HG03469 (cell line): Measurements from ENCODE around the gene MYL7.

ENCODE experiments used
- ATAC-seq: cut with Tn5 transposase; IDR thresholded peaks from one replicate; pipeline ENCODE4 v1.9.1; 2021; ENCODE audit warnings: mild to moderate bottlenecking, moderate library complexity, moderate number of reproducible peaks; ENCODE audit not compliant: unreplicated experiment

MYL7 gene

DNA sequence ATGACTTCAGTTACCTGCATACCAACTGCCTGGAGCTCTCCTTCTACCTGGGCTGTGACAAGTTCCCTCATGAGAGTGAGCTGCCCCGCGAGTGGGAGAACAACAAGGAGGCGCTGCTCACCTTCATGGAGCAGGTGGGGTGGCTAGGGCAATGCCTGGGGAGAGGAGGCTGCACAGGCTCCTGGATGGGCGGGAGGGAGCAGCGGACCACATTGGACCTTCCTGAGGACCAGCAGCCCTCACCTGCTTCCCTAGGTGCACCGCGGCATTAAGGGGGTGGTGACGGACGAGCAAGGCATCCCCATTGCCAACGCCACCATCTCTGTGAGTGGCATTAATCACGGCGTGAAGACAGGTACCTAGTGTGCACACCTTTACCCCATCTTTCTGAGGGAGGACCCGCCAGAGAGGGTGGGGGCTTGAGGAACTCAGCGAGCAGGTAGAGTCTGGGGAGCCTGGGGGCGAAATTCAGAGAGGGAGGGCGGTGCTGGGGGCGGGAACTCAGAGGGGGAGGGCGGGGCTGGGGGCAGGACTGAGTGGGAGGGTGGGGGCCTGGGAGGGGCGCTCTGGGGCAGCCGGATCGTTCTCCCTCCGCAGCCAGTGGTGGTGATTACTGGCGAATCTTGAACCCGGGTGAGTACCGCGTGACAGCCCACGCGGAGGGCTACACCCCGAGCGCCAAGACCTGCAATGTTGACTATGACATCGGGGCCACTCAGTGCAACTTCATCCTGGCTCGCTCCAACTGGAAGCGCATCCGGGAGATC lies 28.0 kb downstream of the MYL7 start:
- ATAC-seq, result no peak

DNA sequence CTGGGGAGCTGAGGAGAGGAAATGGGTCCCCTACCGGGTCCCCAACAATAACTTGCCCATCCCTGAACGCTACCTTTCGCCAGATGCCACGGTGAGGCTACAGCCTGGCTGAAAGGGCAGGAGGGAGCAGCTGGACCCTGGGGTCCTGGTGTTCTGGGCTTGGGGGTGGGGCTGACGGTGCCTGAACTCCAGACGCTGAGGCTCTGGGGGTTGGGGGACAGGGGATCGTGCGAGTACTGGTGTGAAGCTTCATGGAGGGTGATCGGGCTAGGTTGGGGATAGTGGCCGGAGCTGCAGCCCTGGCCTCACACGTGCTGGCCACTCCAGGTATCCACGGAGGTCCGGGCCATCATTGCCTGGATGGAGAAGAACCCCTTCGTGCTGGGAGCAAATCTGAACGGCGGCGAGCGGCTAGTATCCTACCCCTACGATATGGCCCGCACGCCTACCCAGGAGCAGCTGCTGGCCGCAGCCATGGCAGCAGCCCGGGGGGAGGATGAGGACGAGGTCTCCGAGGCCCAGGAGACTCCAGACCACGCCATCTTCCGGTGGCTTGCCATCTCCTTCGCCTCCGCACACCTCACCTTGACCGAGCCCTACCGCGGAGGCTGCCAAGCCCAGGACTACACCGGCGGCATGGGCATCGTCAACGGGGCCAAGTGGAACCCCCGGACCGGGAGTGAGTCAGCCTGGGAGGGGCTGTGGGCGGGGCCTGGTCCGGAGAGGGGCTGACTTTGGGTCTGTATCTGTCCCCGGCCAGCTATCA lies 28.7 kb downstream of the MYL7 start:
- no peak for ATAC-seq

DNA sequence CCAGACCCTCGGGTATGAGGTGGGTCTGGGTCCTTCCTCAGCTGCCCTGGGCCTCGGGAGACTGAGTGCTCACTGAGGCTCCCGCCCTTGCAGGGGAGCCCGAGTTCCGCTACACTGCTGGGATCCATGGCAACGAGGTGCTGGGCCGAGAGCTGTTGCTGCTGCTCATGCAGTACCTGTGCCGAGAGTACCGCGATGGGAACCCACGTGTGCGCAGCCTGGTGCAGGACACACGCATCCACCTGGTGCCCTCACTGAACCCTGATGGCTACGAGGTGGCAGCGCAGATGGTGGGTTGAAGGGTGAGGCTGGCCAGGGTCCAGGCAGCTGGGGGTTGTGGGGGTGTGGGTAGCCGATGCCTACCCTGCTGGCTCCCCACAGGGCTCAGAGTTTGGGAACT lies 29.4 kb downstream of the MYL7 start:
- no peak for ATAC-seq

DNA sequence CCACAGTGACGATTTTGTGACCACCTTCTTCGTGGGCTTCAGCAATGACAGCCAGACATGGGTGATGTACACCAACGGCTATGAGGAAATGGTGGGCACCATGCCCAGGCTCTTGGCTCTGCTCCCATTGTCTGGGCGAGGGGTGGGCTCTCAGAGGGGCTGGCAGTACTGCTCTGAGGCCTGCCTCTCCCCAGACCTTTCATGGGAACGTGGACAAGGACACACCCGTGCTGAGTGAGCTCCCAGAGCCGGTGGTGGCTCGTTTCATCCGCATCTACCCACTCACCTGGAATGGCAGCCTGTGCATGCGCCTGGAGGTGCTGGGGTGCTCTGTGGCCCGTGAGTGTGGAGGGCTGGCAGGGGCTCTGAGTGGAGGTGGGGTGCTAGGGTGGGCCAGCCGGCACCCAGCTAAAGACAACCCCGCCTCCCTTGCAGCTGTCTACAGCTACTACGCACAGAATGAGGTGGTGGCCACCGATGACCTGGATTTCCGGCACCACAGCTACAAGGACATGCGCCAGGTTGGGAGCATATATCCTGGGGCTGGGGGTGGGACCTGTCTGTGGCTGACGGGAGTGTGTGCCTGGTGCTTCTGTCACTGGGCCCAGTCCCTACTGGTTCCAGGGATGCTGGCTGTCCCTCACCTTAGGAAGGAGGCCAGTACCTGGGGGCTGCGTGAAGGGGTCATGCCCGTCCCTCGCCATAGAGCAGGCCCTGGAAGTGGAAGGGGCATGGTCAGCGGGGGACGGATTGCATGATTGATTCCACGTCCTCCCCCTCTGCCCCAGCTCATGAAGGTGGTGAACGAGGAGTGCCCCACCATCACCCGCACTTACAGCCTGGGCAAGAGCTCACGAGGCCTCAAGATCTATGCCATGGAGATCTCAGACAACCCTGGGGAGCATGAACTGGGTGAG lies 30.2 kb downstream of the MYL7 start:
- ATAC-seq, result no peak

DNA sequence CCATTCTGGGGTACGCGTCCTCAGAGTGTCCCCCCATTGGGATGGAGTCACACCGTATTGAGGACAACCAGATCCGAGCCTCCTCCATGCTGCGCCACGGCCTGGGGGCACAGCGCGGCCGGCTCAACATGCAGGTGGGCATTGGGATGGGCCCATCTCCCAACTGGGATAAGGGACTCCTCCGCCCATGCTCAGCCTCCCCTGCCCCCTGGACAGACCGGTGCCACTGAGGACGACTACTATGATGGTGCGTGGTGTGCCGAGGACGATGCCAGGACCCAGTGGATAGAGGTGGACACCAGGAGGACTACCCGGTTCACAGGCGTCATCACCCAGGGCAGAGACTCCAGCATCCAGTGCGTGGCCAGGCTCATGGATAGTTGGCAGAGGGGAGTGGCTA lies 31.1 kb downstream of the MYL7 start:
- no peak for ATAC-seq

DNA sequence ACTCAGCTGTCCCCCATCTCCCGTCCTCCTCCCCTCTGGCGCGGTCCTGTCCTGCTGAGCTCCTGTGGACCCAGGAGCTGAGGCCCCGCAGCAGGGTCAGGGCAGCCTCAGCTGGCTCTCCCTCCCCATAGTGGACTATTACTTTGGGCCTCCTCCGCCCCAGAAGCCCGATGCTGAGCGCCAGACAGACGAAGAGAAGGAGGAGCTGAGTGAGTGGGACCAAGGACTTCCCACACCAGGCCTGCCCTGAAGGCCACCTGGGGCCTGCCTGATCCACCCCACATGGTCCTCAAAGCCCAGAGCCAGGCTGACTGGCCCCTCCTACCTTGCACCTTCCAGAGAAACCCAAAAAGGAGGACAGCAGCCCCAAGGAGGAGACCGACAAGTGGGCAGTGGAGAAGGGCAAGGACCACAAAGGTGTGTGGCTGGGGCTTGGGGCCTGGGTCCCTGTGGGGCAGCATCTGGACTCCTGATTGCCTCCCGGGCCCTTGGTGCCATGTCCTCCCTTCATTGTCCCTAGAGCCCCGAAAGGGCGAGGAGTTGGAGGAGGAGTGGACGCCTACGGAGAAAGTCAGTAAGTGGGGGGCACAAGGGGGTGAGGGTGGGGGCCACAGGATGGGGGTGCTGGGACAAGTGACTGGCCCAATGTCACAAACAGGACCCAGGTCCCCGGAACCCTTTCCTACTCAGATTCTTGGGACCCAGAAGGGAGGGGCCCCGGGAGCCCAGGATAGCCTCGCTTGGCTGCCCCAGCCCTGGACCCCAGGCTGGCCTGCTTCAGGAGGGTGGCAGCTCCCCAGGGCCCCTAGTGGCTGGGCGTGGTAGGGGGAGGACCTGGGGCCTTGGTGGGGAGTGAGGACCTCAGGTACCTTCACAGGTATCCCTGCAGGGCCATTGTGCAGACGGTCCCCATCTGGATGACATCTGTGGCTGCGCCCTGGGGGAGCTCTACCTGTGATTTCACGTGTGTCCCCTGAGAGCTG lies 32.1 kb downstream of the MYL7 start:
- no peak for ATAC-seq

DNA sequence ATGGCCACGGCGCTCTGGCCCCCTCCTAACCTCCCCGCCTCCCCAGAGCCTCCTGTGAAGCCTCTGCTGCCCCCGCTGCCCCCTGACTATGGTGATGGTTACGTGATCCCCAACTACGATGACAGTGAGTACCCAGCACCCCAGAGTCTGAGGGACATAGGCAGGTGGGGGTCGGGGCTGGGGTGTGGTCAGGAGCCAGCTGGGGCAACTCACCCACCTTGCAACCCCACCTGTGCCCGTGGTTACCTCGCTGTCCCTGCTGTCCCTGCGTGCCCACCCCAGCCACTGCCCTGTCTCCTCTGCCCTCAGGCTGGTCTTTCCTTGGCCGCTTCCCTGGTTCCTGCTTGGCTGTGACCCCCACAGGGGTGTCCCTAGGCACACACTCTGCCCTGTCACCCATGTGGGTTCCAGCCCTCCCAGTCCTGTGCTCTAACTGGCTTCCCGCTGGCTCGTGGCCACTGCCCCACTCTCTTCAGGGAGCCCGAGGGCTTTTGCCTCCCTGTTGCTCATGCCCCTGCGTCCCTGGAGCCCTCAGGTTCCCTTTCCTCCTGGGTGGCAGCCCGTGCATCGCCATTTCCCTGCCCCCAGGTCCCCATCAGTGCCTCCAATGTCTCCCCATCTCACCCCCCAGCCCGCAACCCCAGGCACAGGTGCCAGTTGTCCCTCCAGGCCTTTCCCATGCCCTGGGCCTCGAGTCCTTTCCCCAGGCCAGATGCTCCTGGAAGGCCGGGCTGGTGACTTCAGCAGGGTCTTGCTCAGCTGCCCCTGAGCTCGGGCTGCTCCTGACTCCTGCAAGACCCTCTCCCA lies 33.0 kb downstream of the MYL7 start:
- no peak for ATAC-seq

DNA sequence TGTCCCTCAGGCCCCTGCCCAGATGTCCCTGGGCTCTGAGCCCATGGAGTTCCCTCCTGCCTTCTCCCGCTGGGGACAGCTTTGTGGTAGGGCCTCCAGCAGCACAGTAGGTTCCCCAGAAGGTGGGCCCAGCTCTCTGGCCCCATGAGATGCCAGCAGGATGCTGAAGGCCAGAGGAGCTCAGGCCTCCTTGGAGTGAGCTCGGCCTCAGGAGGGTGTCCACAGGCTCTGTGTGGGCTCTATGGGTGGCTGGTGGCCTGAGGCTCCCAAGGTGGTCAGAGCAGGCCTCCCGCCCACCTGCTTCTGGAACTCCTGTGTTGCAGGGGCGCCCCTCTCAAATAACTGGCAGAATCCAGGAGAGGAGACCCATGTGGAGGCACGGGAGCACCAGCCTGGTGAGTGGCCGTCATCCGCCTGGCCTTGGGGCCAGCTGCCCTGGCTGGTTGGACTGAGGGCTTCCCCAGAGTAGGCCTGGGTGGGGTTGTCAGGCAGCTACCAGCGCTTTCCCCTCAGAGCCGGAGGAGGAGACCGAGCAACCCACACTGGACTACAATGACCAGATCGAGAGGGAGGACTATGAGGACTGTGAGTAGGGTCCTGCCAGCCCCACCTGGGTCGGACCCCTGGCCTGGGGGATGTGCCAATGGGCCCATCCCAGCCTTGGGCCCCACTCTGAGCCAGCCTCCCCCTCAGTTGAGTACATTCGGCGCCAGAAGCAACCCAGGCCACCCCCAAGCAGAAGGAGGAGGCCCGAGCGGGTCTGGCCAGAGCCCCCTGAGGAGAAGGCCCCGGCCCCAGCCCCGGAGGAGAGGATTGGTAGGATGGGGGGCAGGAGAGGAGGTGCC lies 33.8 kb downstream of the MYL7 start:
- ATAC-seq, result no peak

DNA sequence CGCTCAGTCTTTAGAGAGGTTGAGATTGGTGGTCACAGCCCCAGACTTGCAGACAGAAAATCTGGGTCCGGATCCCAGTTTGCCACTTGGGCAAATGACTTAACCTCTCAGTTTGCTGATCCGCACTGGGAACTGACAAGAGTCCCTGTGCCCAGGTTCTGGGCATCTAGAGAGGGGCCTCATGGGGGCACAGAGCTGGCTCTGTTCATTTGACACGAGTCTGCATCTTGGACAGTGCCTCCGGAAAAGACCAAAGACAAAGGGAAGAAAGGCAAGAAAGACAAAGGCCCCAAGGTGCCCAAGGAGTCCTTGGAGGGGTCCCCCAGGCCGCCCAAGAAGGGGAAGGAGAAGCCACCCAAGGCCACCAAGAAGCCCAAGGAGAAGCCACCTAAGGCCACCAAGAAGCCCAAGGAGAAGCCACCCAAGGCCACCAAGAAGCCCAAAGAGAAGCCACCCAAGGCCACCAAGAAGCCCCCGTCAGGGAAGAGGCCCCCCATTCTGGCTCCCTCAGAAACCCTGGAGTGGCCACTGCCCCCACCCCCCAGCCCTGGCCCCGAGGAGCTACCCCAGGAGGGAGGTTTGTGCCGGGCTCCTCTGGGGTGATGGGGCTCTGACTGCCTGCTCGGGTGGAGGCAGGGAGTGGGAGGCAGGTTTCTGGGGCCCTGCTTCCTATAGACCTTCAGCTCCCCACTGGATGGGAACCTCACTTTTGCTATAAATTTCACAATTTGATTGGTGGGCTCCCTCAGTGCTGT lies 34.6 kb downstream of the MYL7 start:
- ATAC-seq, result no peak

DNA sequence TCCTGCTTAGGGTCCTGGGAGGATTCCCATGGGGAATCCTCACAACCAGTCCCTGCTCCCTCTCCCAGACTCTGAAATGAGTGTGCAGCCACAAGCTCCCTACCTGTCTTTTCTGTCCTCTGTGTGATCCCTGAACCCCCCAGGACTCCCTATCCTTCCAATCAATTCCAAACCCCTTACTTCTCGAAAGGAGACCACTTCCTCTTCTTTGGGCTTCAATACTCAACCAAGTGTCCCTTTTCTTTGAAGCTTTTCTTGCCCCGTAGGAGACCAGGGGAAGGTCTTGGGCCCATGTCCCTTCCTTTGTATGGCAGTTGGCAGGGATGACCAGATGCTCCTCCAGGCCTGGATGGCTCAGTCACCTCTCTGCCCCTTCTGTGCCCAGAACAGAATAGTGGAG lies 35.3 kb downstream of the MYL7 start:
- no peak for ATAC-seq

DNA sequence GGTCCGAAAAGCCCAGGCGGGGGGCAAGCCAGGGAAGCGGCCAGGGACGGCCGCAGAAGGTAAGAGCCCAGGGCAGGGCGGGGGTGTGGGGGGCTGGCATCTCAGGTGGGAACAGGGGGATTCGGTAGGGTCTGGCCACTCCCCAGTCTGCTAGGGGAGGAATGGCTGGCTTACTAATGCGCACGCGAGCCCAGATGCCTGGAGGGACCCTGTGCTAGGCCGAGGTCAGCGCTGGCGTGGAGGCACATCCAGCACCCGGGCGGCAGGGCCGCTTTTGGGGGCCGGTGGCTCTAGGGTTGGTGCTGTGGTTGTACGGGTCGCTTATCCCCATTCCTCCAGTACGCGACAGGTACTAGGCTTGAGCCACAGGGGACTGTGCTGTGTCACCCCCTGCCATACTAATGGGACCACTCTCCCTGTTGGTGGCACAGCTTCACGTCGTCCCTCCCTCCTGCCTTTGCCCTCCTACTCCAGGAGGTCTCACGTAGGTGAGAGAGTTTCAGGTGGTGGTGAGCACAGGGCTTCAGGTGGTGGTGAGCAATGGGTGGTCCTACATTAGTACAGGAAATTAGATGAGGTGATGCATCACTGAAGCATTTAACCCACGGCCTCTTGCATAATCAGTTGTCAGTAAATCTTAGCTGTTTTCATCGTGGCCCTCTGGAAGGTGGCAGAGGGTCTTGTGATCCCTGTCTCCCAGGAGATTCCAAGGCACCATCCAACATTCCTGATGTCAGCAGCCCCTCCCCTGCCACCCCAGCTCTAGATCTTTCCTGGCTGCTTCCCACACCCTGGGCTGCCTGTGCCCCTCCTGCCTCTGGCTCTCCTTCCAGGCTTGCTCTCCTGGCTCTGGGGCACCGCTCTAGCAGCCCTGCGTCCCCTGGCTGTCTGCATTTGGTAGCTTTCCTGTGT lies 36.0 kb downstream of the MYL7 start:
- no peak for ATAC-seq

DNA sequence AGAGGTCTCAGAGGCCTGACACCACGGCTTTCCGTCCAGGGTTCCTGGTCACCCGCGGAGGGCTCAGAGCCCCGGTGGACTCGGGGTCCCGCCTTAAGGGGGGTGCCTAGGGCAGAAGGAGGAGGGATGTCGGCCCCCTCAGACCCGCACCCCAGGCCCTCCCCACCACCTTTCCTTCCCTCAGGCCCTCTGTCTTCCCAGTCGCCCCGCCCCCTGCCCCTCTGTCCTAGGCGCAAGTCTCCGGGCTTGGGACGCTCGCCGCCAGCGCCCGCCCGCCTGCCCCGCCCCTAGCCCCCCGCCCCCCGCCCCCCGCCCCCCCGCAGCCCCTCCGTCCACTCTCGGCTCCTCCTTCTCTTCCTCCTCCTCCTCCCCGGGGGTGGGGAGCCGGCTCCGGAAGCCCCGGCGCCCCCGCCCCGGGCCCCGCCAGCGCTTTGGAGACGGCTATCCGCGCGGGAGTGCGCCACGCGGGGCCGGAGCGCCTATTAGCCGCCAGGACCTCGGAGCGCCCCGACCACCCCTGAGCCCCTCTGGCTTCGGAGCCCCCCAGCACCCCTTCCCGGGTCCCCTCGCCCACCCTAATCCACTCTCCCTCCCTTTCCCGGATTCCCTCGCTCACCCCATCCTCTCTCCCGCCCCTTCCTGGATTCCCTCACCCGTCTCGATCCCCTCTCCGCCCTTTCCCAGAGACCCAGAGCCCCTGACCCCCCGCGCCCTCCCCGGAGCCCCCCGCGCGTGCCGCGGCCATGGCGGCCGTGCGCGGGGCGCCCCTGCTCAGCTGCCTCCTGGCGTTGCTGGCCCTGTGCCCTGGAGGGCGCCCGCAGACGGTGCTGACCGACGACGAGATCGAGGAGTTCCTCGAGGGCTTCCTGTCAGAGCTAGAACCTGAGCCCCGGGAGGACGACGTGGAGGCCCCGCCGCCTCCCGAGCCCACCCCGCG lies 36.9 kb downstream of the MYL7 start, which contains the start of gene AEBP1:
Gene AEBP1 (plus strand): TSS at position 423 of the 937 bp plus-strand sequence. CDS start 321 bp downstream, at position 744.
- no peak for ATAC-seq

DNA sequence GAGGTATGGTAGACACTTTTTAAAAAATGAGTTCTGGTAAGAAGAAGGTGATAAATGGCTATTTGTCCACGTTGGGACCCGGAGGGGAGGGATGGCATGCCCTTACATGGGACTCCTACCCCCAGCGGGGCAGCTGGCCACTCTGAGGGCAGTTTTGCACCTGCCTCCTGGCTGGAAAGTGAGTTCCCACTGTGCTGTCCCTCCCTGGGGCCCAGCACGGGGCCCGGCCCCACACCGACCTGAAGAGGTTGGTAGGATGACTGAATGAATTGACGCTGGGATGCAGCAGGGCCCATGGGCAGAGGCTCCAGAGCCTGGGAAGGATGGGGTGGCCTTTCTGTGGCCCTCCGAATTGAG lies 37.6 kb downstream of the MYL7 start:
- no peak for ATAC-seq

DNA sequence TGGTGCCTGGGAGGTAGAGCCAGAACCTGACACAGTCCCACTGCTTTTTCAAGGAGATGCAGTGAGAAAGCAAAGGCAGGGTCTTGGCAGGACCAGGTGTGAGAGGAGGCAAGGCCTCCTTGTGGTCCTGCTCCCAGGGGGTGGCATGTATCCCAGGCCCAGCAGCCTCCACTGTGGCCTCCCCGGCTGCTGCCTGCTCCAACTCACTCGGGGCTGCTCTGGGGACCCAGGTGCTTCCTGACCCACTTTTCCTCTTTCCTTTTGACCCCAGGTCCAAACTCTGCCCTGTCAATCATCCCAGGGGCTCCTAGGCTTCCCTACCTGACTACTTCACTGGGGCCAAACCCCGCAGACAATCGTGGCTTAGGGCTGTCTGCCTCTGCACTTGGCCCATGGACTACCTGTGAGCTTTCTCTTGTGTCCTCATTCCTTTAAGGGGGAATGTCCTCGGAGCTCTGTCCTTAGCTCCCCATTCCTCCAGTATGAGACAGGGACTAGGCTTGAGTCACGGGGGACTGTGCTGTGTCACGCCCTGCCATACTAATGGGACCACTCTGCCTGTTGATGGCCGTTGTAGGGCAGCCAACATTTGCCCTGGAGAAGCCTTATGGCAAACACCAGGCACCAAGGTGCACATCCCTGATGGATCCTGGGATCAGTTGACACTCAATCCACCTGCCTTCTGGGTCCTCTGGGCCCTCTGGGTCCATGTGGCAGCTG lies 38.1 kb downstream of the MYL7 start:
- no peak for ATAC-seq
